SHP77 (cell line): Measurements from ENCODE around the gene SMIM35.
"Not testable (repeated sequence)": the region's sequence is repeated elsewhere in the genome, so short reads cannot be mapped to it uniquely, and the experiment has no call there.

Experiments used
- DNase-seq, 2 experiments: peaks; one replicate each; lab custom pipeline; 2025; lab: John Stamatoyannopoulos, UW

SMIM35 gene

GRCh38 chr11:118027694-118028093 is 59.1 kb downstream of the SMIM35 start:
- DNase-seq, result no peak

- DNase-seq, result no peak
Observed at GRCh38 chr11:118021146-118021545, 65.6 kb downstream of the SMIM35 start.

GRCh38 chr11:118018401-118018800 is 68.4 kb downstream of the SMIM35 start:
- DNase-seq, result no peak

- DNase-seq, result no peak
Observed at GRCh38 chr11:118017631-118018315, 69.0 kb downstream of the SMIM35 start.

GRCh38 chr11:118017111-118017510 is 69.7 kb downstream of the SMIM35 start:
- no peak for DNase-seq

- no peak for DNase-seq
Observed at GRCh38 chr11:118016104-118016503, 70.7 kb downstream of the SMIM35 start.

- DNase-seq, result no peak
Observed at GRCh38 chr11:118015385-118015841, 71.3 kb downstream of the SMIM35 start.

- no peak for DNase-seq
Observed at GRCh38 chr11:118014022-118014421, 72.7 kb downstream of the SMIM35 start.

GRCh38 chr11:118012083-118012669 is 74.6 kb downstream of the SMIM35 start:
- no peak for DNase-seq

- no peak for DNase-seq
Observed at GRCh38 chr11:118010738-118011461, 75.9 kb downstream of the SMIM35 start.

- no peak for DNase-seq
Observed at GRCh38 chr11:118009864-118010737, 76.7 kb downstream of the SMIM35 start.

- DNase-seq, result no peak
Observed at GRCh38 chr11:118008271-118008911, 78.4 kb downstream of the SMIM35 start.

GRCh38 chr11:118007563-118008270 is 79.0 kb downstream of the SMIM35 start:
- DNase-seq, result not testable (repeated sequence)

- no peak for DNase-seq
Observed at GRCh38 chr11:118007040-118007439, 79.7 kb downstream of the SMIM35 start.

GRCh38 chr11:118006153-118006534 is 80.6 kb downstream of the SMIM35 start:
- no peak for DNase-seq

- DNase-seq, result no peak
Observed at GRCh38 chr11:118005224-118006152, 81.3 kb downstream of the SMIM35 start.

- no peak for DNase-seq
Observed at GRCh38 chr11:118004543-118005223, 82.1 kb downstream of the SMIM35 start.

- no peak for DNase-seq
Observed at GRCh38 chr11:118003456-118003855, 83.3 kb downstream of the SMIM35 start.
